ENCODE results near the gene MELK.

Gene MELK

GRCh38 chr9:36677611-36678010 is 104.9 kb downstream of the MELK start:
- Histone ChIP-seq H3K27ac (ENCODE audit: low read length) (no peak overlapping the region), H3K4me3 (ENCODE audit: low read length) (no peak overlapping the region), H3K9me3 (ENCODE audit: control insufficient read depth, low read depth, low read length) (no peaks in the 10 kb centered on the region), H3K4me1 (ENCODE audit: control insufficient read depth, low read depth, low read length) (no peaks in the 10 kb centered on the region), H3K9ac (ENCODE audit: low read length) (no peak overlapping the region), H3K36me3 (ENCODE audit: control insufficient read depth, low read depth, low read length) (peaks cover 17% of the 10 kb centered on the region), H3K27me3 (ENCODE audit: control insufficient read depth, insufficient read depth, low read length) (no peaks in the 10 kb centered on the region)

GRCh38 chr9:36679710-36680109 is 107.0 kb downstream of the MELK start:
- H3K9ac ChIP-seq (ENCODE audit: low read length): no peak overlapping the region
- peaks cover 11% of the 10 kb centered on the region for H3K36me3 ChIP-seq (ENCODE audit: control insufficient read depth, low read depth, low read length)

GRCh38 chr9:36686471-36686870 is 113.8 kb downstream of the MELK start:
- no peaks in the 10 kb centered on the region for H3K9me3 ChIP-seq (ENCODE audit: control insufficient read depth, low read depth, low read length)
- no peak overlapping the region for H3K27ac ChIP-seq (ENCODE audit: low read length)
- no peaks in the 10 kb centered on the region for H3K27me3 ChIP-seq (ENCODE audit: control insufficient read depth, insufficient read depth, low read length)
- H3K9ac ChIP-seq (ENCODE audit: low read length): no peak overlapping the region
- H3K36me3 ChIP-seq (ENCODE audit: control insufficient read depth, low read depth, low read length): no peaks in the 10 kb centered on the region
- H3K4me1 ChIP-seq (ENCODE audit: control insufficient read depth, low read depth, low read length): no peaks in the 10 kb centered on the region
- no peak overlapping the region for H3K4me3 ChIP-seq (ENCODE audit: low read length)

More at GRCh38 chr9:36679710-36680109, 107.0 kb downstream of the MELK start:
- H3K4me1 ChIP-seq (ENCODE audit: control insufficient read depth, low read depth, low read length): no peaks in the 10 kb centered on the region
- no peaks in the 10 kb centered on the region for H3K9me3 ChIP-seq (ENCODE audit: control insufficient read depth, low read depth, low read length)
- no peaks in the 10 kb centered on the region for H3K27me3 ChIP-seq (ENCODE audit: control insufficient read depth, insufficient read depth, low read length)
- no peak overlapping the region for H3K4me3 ChIP-seq (ENCODE audit: low read length)
- H3K27ac ChIP-seq (ENCODE audit: low read length): no peak overlapping the region

- H3K36me3 ChIP-seq (ENCODE audit: control insufficient read depth, low read depth, low read length): no peaks in the 10 kb centered on the region
Observed at GRCh38 chr9:36690412-36691168, 117.9 kb downstream of the MELK start.

GRCh38 chr9:36691671-36692070 is 119.0 kb downstream of the MELK start:
- Histone ChIP-seq H3K9ac (ENCODE audit: low read length) (no peak overlapping the region), H3K27ac (ENCODE audit: low read length) (no peak overlapping the region), H3K4me1 (ENCODE audit: control insufficient read depth, low read depth, low read length) (no peaks in the 10 kb centered on the region), H3K27me3 (ENCODE audit: control insufficient read depth, insufficient read depth, low read length) (no peaks in the 10 kb centered on the region), H3K9me3 (ENCODE audit: control insufficient read depth, low read depth, low read length) (no peaks in the 10 kb centered on the region), H3K36me3 (ENCODE audit: control insufficient read depth, low read depth, low read length) (no peaks in the 10 kb centered on the region), H3K4me3 (ENCODE audit: low read length) (no peak overlapping the region)

More at GRCh38 chr9:36690412-36691168, 117.9 kb downstream of the MELK start:
- H3K4me3 ChIP-seq (ENCODE audit: low read length): no peak overlapping the region
- no peaks in the 10 kb centered on the region for H3K27me3 ChIP-seq (ENCODE audit: control insufficient read depth, insufficient read depth, low read length)
- H3K27ac ChIP-seq (ENCODE audit: low read length): no peak overlapping the region
- no peaks in the 10 kb centered on the region for H3K4me1 ChIP-seq (ENCODE audit: control insufficient read depth, low read depth, low read length)
- no peak overlapping the region for H3K9ac ChIP-seq (ENCODE audit: low read length)
- no peaks in the 10 kb centered on the region for H3K9me3 ChIP-seq (ENCODE audit: control insufficient read depth, low read depth, low read length)

GRCh38 chr9:36698984-36699383 is 126.3 kb downstream of the MELK start:
- Histone ChIP-seq H3K27ac (ENCODE audit: low read length) (no peak overlapping the region), H3K4me1 (ENCODE audit: control insufficient read depth, low read depth, low read length) (no peaks in the 10 kb centered on the region), H3K36me3 (ENCODE audit: control insufficient read depth, low read depth, low read length) (no peaks in the 10 kb centered on the region), H3K9ac (ENCODE audit: low read length) (no peak overlapping the region), H3K27me3 (ENCODE audit: control insufficient read depth, insufficient read depth, low read length) (no peaks in the 10 kb centered on the region), H3K9me3 (ENCODE audit: control insufficient read depth, low read depth, low read length) (no peaks in the 10 kb centered on the region), H3K4me3 (ENCODE audit: low read length) (no peak overlapping the region)

- Histone ChIP-seq H3K9me3 (ENCODE audit: control insufficient read depth, low read depth, low read length) (no peaks in the 10 kb centered on the region), H3K36me3 (ENCODE audit: control insufficient read depth, low read depth, low read length) (no peaks in the 10 kb centered on the region), H3K27ac (ENCODE audit: low read length) (no peak overlapping the region), H3K4me1 (ENCODE audit: control insufficient read depth, low read depth, low read length) (no peaks in the 10 kb centered on the region), H3K4me3 (ENCODE audit: low read length) (no peak overlapping the region), H3K27me3 (ENCODE audit: control insufficient read depth, insufficient read depth, low read length) (no peaks in the 10 kb centered on the region), H3K9ac (ENCODE audit: low read length) (no peak overlapping the region)
Observed at GRCh38 chr9:36704148-36704547, 131.5 kb downstream of the MELK start.

- Histone ChIP-seq H3K4me3 (ENCODE audit: low read length) (no peak overlapping the region), H3K27ac (ENCODE audit: low read length) (no peak overlapping the region), H3K36me3 (ENCODE audit: control insufficient read depth, low read depth, low read length) (no peaks in the 10 kb centered on the region), H3K27me3 (ENCODE audit: control insufficient read depth, insufficient read depth, low read length) (no peaks in the 10 kb centered on the region), H3K4me1 (ENCODE audit: control insufficient read depth, low read depth, low read length) (no peaks in the 10 kb centered on the region), H3K9me3 (ENCODE audit: control insufficient read depth, low read depth, low read length) (no peaks in the 10 kb centered on the region), H3K9ac (ENCODE audit: low read length) (no peak overlapping the region)
Observed at GRCh38 chr9:36713515-36714490, 141.1 kb downstream of the MELK start.

GRCh38 chr9:36716496-36716895 is 143.8 kb downstream of the MELK start:
- Histone ChIP-seq H3K4me3 (ENCODE audit: low read length) (no peak overlapping the region), H3K9ac (ENCODE audit: low read length) (no peak overlapping the region), H3K9me3 (ENCODE audit: control insufficient read depth, low read depth, low read length) (no peaks in the 10 kb centered on the region)

GRCh38 chr9:36717276-36717675 is 144.6 kb downstream of the MELK start:
- H3K4me1 ChIP-seq (ENCODE audit: control insufficient read depth, low read depth, low read length): no peaks in the 10 kb centered on the region
- no peaks in the 10 kb centered on the region for H3K36me3 ChIP-seq (ENCODE audit: control insufficient read depth, low read depth, low read length)
- H3K4me3 ChIP-seq (ENCODE audit: low read length): no peak overlapping the region
- no peaks in the 10 kb centered on the region for H3K9me3 ChIP-seq (ENCODE audit: control insufficient read depth, low read depth, low read length)
- no peaks in the 10 kb centered on the region for H3K27me3 ChIP-seq (ENCODE audit: control insufficient read depth, insufficient read depth, low read length)
- H3K9ac ChIP-seq (ENCODE audit: low read length): no peak overlapping the region
- no peak overlapping the region for H3K27ac ChIP-seq (ENCODE audit: low read length)

More at GRCh38 chr9:36716496-36716895, 143.8 kb downstream of the MELK start:
- H3K36me3 ChIP-seq (ENCODE audit: control insufficient read depth, low read depth, low read length): no peaks in the 10 kb centered on the region
- no peaks in the 10 kb centered on the region for H3K4me1 ChIP-seq (ENCODE audit: control insufficient read depth, low read depth, low read length)
- H3K27ac ChIP-seq (ENCODE audit: low read length): no peak overlapping the region
- no peaks in the 10 kb centered on the region for H3K27me3 ChIP-seq (ENCODE audit: control insufficient read depth, insufficient read depth, low read length)

GRCh38 chr9:36718612-36719011 is 145.9 kb downstream of the MELK start:
- Histone ChIP-seq H3K4me3 (ENCODE audit: low read length) (no peak overlapping the region), H3K36me3 (ENCODE audit: control insufficient read depth, low read depth, low read length) (no peaks in the 10 kb centered on the region), H3K9me3 (ENCODE audit: control insufficient read depth, low read depth, low read length) (no peaks in the 10 kb centered on the region), H3K27me3 (ENCODE audit: control insufficient read depth, insufficient read depth, low read length) (no peaks in the 10 kb centered on the region), H3K27ac (ENCODE audit: low read length) (no peak overlapping the region), H3K4me1 (ENCODE audit: control insufficient read depth, low read depth, low read length) (no peaks in the 10 kb centered on the region), H3K9ac (ENCODE audit: low read length) (no peak overlapping the region)
